Heart right ventricle (tissue), 16 donors: ENCODE results near the gene TMPRSS4. TPM values are rescaled to one million over a fixed set of nuclear protein-coding genes. Genes with fewer than 3 reads are reported as not detected.

Experiments
- ATAC-seq, 8 donors: fragments of 200-7000 bp; cut with Tn5 transposase; one replicate each; pipeline ENCODE4 v1.9.1; 2020; ENCODE audit warnings: mild to moderate bottlenecking in 8 of 8, moderate library complexity in 8 of 8, moderate number of reproducible peaks in 1 of 8
- DNase-seq, 2 donors: peaks; one replicate each; pipeline ENCODE4 v3.0.0-alpha.2; 2020
- H3K27ac ChIP-seq, 10 donors: fragments of 200-600 bp; sonication (generic) in 2 of 10; one replicate each; pipeline versions ENCODE4 v1.5.0 to v1.8.0; 2020 to 2022; ENCODE audit warnings: mild to moderate bottlenecking in 3 of 10
- H3K27me3 ChIP-seq, 7 donors: fragments of 200-600 bp; one replicate each; pipeline ENCODE4 v1.8.0; 2021 to 2022; ENCODE audit warnings: mild to moderate bottlenecking in 2 of 7
- H3K36me3 ChIP-seq, 9 donors: fragments of 200-600 bp; sonication (generic) in 1 of 9; one replicate each; pipeline versions ENCODE4 v1.5.0 to v1.8.0; 2020 to 2022; ENCODE audit warnings: mild to moderate bottlenecking in 2 of 9
- H3K4me1 ChIP-seq, 9 donors: fragments of 200-600 bp; sonication (generic) in 1 of 9; one replicate each; pipeline versions ENCODE4 v1.5.0 to v1.8.0; 2020 to 2022; ENCODE audit warnings: mild to moderate bottlenecking in 4 of 9
- H3K4me3 ChIP-seq, 10 donors: fragments of 200-600 bp; sonication (generic) in 2 of 10; one replicate each; pipeline versions ENCODE4 v1.5.0 to v1.8.0; 2020 to 2022; ENCODE audit warnings: mild to moderate bottlenecking in 7 of 10, moderate library complexity in 2 of 10
- H3K9me3 ChIP-seq, 11 donors: fragments of 200-600 bp in 10 of 11; sonication (generic) in 2 of 11; one replicate each; pipeline versions ENCODE4 v1.5.0 to v1.8.0; 2013 to 2022; ENCODE audit warnings: mild to moderate bottlenecking in 2 of 11, control low read depth in 1 of 11, moderate library complexity in 1 of 11
- CTCF ChIP-seq, 9 donors: fragments of 200-600 bp; sonication (generic) in 2 of 9; IDR thresholded peaks; one replicate each; pipeline versions ENCODE4 v1.5.0 to v1.8.0; 2021 to 2022; ENCODE audit warnings: antibody characterized with exemption in 9 of 9, mild to moderate bottlenecking in 5 of 9, moderate library complexity in 1 of 9
- WGBS, 2 donors: extraction: QIAGEN DNeasy Blood & Tissue Kit; methylation state at CpG; one replicate each; pipeline ENCODE4 v1.1.7; 2013; ENCODE audit warnings: inconsistent platforms in 1 of 2; 5-methylcytosine and 5-hydroxymethylcytosine counted together
- intact Hi-C, 10 donors: fragments of 100-400 bp; cut with DNase I; formaldehyde crosslinking; loops; one replicate each; pipeline versions ENCODE4 v1.11.1 to v1.14.2; 2022
- polyA plus RNA-seq, 2 donors: library from polyadenylated mRNA; stranded (reverse); fragments of 200-250 nt; gene quantifications; one replicate each; pipeline ENCODE4 v1.2.3, GENCODE V29; 2013
- total RNA-seq, 10 donors: library from RNA; stranded (reverse); fragmentation: NEBNext Ultra II Directional in 3 of 10; extraction: Animal tissue kit (Norgen Biotek cat#: 25700) in 3 of 10; gene quantifications; one replicate each; pipeline versions ENCODE4 v1.2.1 to v1.2.4, GENCODE V29; 2021 to 2023
- donor health status: Arrhythmogenic right ventricular cardiomyopathy.
- donor health status: ischemic (EF 13 %, LVEDD 7.1; RV severe dilation, severe dysfunction).
- donor health status: healthy with polysubstance abuse.
- donor health status: DM: no; HTN: yes; CAD: no.
- donor health status: DM: no; HTN: no; CAD: no.
- donor health status: ischemic (EF 25% LVEDD 6.9; RV normal size, moderate dysfunction).
- donor health status: ischemic (EF 25% LVEDD 5.7; RV mildly dilated, moderate dysfunction).
- donor health status: healthy.
- donor health status: DM: yes; HTN: yes; CAD: no.
- donor health status: Ischemic cardiomyopathy.
- donor health status: ischemic (EF 35%, LVEDD 5.7; RV mildly dilated, moderate dysfunction).
- donor health status: nonischemic (EF 11% LVEDD 7.7; RV severe dilation, severe dysfunction).
- donor health status: DM: yes; HTN: yes; CAD: no.
- donor health status: PGD.
- donor health status: ischemic (EF 29% LVEDD 5.4; RV normal size, mild dysfunction).
- donor health status: nonischemic (EF 23%, LVEDD 6.1; RV moderate dilation, normal function).

Gene TMPRSS4
- total and polyA plus RNA-seq, 12 donors = 0.34 to 1.4 (median 0.84) TPM; not detected in 8

GRCh38 chr11:118147502-118147901 lies 70.6 kb downstream of the TMPRSS4 start:
- intact Hi-C loops = loop anchor here in 7 of 10 donors (2.0 to 10.0 kb wide), 7 partner anchors 23 to 340 kb away; partner anchors contain the start of gene UBE4A (in 2 of the 7)
- Histone ChIP-seq H3K4me1 (peaks cover 0 to 64% (median 32%) of the 10 kb centered on the region in 9 donors), H3K4me3 (no peak overlapping the region), H3K27ac (peak overlapping the region in 6 of 10 donors; percentile 40 to 84 (median 80)), H3K27me3 (peaks cover 0 to 47% (median 10%) of the 10 kb centered on the region in 7 donors), H3K36me3 (peaks cover 0 to 1% (median 0%) of the 10 kb centered on the region in 9 donors), H3K9me3 (no peaks in the 10 kb centered on the region)
- WGBS, 2 donors = 61 to 62% methylated on average over 3 of the region's 3 CpGs
- ATAC-seq (no peak), DNase-seq (no peak)
- no peak for TF ChIP-seq CTCF (IDR thresholded peaks at IDR 0.05)

- Histone ChIP-seq H3K4me3 (peak overlapping the region in 2 of 10 donors; percentile 11 to 17), H3K9me3 (no peaks in the 10 kb centered on the region), H3K36me3 (no peaks in the 10 kb centered on the region), H3K27ac (peak overlapping the region in 7 of 10 donors; percentile 40 to 84 (median 80)), H3K4me1 (peaks cover 0 to 68% (median 32%) of the 10 kb centered on the region in 9 donors), H3K27me3 (peaks cover 0 to 54% (median 14%) of the 10 kb centered on the region in 7 donors)
- no peak for ATAC-seq
- no peak for DNase-seq
- intact Hi-C loops = loop anchor here in 6 of 10 donors (5.0 to 10.0 kb wide), 6 partner anchors 34 to 339 kb away; partner anchors contain the start of gene UBE4A (in 2 of the 6)
- no peak for TF ChIP-seq CTCF (IDR thresholded peaks at IDR 0.05)
- 74 to 83% methylated on average over 8 of the region's 8 CpGs for WGBS, 2 donors
Measured at GRCh38 chr11:118148240-118148639, 71.4 kb downstream of the TMPRSS4 start.

GRCh38 chr11:118148856-118149255 lies 72.0 kb downstream of the TMPRSS4 start:
- TF ChIP-seq CTCF (IDR thresholded peaks at IDR 0.05) = no peak
- DNase-seq (no peak), ATAC-seq (no peak)
- peak overlapping the region in 6 of 10 donors; percentile 40 to 84 (median 80) for H3K27ac ChIP-seq
- peaks cover 0 to 60% (median 20%) of the 10 kb centered on the region in 7 donors for H3K27me3 ChIP-seq
- H3K4me3 ChIP-seq = no peak overlapping the region
- intact Hi-C loops = loop anchor here in 6 of 10 donors (5.0 to 10.0 kb wide), 6 partner anchors 33 to 338 kb away; partner anchors contain the start of gene UBE4A (in 2 of the 6)
- WGBS, 2 donors = 72 to 74% methylated on average over 2 of the region's 2 CpGs
- H3K4me1 ChIP-seq = peaks cover 0 to 68% (median 34%) of the 10 kb centered on the region in 9 donors
- H3K9me3 ChIP-seq = no peaks in the 10 kb centered on the region
- no peaks in the 10 kb centered on the region for H3K36me3 ChIP-seq

- Histone ChIP-seq H3K27me3 (peaks cover 0 to 60% (median 26%) of the 10 kb centered on the region in 7 donors), H3K36me3 (no peaks in the 10 kb centered on the region), H3K4me1 (peaks cover 0 to 62% (median 33%) of the 10 kb centered on the region in 9 donors), H3K9me3 (no peaks in the 10 kb centered on the region), H3K27ac (peak overlapping the region in 7 of 10 donors; percentile 5 to 84 (median 56)), H3K4me3 (peak overlapping the region in 1 of 10 donors; percentile 12)
- 85 to 88% methylated on average over 1 of the region's 1 CpG for WGBS, 2 donors
- ATAC-seq = no peak
- no peak for DNase-seq
- intact Hi-C loops = loop anchor here in 6 of 10 donors (5.0 to 10.0 kb wide), 6 partner anchors 33 to 338 kb away; partner anchors contain the start of gene UBE4A (in 2 of the 6)
- TF ChIP-seq CTCF (IDR thresholded peaks at IDR 0.05) = no peak
Measured at GRCh38 chr11:118149493-118149892, 72.6 kb downstream of the TMPRSS4 start.
